Stimulated activated CD8-positive, alpha-beta memory T cell treated with anti-CD3 and anti-CD28 coated beads, Interleukin-7, amount 100 ng/mL, for 48 hours (primary cell): ENCODE data around the gene LRRTM3.

ENCODE experiments used
- DNase-seq, 2 donors: peaks; one replicate each; pipeline ENCODE4 v3.0.0-alpha.2; 2020; ENCODE audit warnings: low read depth in 1 of 2; ENCODE audit errors: extremely low read depth in 1 of 2

The LRRTM3 gene

DNA sequence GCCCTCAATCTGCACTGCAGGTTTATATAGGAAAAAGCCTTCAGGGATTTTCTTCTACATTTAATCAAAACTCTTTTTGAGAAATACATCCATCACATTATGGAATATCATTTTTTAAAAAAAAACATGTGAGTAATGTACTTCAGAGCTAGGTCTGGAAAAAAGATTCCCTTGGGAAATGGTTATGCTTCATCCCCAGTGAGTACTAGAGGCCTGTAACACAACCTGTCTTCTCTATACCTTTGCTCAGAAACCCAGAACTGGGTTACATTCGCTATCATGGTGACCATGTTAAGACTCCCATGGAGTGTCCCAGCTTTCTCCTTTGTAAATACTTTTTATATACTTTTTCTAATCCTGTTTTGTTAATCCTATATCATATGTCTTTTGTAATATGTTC, 186.9 kb downstream of the LRRTM3 start:
- no peak for DNase-seq

DNA sequence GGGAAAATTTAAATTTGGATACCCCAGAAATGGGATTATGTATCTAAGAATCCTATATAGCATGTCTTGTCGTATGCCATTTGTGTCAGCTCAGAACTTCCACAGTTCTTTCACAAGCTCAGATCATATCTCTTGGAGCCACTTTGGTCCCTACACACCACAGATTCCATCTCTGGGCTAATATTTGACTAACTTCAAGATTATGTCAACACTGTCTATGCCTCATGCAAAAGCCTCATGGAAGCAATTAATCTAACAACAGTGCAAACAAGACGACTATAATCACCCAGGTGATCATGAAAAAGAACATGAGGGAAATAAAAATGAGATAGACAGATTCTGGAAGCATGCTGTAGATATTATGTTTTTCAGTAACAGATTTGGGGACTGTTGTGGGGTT, 189.1 kb downstream of the LRRTM3 start:
- DNase-seq, result no peak

DNA sequence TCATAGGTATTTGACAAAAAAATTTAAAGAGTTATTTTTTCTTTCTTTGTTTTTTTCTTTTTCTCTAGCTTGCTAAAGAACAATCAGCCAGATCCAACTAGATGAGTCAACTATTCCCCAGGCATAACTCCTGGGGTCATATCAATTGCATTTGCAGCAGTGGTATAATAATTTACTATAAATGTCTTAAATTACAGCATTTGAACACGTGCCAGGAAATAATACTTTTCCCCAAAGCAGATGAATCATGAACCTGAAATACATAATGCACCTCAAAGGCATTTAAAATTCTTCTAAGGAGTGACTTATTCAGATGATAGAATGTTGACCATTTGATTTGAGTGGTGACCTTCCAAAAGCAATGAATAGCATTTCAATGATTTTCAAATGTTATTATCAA, 190.1 kb downstream of the LRRTM3 start:
- no peak for DNase-seq

DNA sequence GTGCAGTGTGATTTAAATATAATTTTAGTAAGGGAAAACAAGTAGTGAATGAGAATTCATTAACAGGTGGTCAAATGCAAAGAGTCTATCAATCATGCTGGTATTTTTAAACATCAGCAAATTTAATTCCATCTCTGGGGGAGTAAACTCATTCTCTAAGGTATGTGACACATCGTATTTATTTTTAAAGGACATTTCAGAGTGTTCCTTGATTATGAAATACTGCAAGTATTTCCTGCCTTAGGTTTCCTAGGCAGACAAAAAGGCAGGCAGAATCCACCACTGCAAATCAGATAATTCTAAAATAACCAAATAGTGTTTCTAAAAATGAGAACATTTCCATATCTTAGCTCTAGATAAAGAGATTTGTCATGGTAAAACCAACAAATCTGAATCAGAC, 193.8 kb downstream of the LRRTM3 start:
- DNase-seq, result no peak

DNA sequence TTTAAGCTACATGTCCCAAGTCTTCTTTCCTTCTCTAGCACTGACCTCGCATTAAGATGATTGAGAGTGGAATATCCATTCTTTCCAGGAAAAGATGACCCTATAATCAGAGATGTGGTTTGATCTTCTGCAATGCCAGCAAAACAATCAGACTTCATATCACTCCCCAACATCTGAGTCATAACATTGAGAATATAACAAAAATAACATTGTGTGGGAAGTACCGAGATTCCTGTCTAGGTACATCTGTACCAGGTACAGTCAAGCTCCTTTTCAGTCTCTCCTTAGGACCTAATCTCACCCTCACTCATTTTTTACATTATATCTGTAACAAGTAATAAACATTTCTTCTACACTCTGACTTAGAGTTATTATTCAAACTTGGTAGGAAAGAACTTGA, 201.6 kb downstream of the LRRTM3 start:
- no peak for DNase-seq

DNA sequence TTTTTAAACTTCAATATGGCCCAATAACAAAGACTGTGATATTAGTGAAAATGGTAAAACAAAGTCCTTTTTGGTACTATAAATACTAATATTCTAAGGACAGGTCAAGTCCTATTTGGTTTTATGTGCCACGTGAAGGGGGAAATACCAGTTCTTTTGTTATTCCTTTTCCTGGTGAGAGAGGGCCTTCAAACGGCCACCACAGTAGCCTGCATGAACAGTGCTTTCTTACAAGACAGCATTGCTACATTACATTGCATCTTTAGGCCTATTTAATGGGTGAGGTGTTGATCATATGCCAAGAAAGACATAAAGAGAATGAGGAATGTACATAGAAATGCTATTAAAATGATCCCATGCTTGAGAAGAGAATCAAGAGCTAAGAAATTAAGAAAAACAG, 214.8 kb downstream of the LRRTM3 start:
- DNase-seq, result no peak

DNA sequence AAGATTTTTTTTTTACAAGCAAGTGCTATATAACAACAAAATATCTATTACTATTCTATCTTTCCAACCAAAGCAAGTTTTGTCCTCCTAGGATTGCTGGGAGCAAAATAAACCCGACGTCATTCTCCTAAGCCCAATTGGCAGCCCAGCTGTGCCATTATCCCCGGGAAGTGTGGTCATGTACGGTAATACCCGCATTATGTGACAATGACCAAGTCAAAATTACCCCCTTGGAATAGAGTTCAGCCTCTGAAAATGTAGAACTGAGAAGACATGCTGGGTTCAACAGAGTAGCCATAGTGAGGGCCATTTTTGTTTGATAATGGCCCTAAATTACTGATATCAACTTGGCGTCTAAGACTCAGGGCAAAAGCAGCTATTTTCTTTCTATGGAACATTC, 215.5 kb downstream of the LRRTM3 start:
- DNase-seq, result no peak

DNA sequence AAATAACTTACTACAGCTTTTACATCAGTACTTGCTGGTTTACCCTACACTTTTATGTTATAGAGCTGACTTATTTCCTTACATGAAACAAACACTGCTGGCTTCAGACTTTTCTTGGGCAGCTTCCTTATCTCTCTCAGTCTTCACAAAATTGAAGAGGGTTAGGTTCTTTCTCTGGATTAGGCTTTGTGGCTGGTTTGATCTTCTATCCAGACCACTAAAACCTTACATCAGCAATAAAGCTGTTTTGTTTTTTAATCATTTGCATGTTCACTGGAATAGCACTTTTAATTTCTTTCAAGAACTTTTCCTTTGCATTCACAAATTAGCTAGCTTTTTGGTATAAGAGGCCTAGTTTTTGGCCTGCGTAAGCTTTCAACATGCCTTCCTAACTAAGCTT, 218.7 kb downstream of the LRRTM3 start:
- DNase-seq, result no peak
